Activated CD4-positive, alpha-beta T cell treated with anti-CD3 and anti-CD28 coated beads for 1 hour (primary cell): ENCODE measurements around the gene PDE7B.
"Not testable (repeated sequence)": the region's sequence is repeated elsewhere in the genome, so short reads cannot be mapped to it uniquely, and the experiment has no call there.

Experiments used
- DNase-seq: peaks from one replicate; pipeline ENCODE4 v3.0.0-alpha.2; 2020

Gene PDE7B

GRCh38 chr6:135852746-135853145, 1.2 kb downstream of the PDE7B start:
- DNase-seq, result no peak

GRCh38 chr6:135853227-135853626, 1.7 kb downstream of the PDE7B start:
- no peak for DNase-seq

DNA sequence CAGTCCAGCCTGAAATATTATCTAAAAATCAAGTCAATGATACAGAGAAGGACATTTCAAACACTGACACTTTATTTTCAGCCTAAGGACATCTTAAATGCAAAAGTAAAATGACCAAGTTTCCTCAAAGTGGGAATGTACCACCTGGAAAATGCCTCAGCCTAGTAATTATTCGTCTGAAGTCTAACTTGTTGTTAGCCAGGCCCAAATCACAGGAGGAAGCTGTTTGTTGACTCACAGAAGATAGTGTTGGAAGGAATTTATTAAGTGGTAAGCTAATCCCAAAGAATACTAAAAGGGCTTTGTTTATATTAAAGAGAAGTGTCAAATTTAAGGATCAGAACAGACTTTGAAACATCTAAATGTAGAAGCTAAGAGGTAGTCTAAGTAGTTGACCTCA, 2.5 kb downstream of the PDE7B start:
- no peak for DNase-seq

DNA sequence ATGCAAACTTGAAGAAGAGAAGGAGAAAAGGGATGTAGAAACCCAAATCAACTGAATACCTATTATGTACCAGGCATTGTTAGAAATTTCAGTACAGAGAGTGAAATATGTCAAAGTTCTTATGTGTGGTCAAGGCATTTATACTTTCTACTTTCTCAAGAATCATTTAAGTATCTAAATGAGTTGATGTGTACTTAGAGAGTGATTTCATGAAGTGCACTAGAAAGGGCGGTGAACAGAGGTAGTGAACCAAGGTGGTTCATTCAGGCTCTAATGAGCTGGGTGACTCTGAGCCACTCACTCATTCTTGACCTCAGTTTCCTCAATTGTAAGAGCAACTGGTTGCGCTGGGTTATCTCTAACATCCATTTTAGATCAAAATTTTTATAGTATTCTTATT, 3.3 kb downstream of the PDE7B start:
- DNase-seq, result no peak

GRCh38 chr6:135858931-135859330, 7.4 kb downstream of the PDE7B start:
- no peak for DNase-seq

GRCh38 chr6:135860361-135860760, 8.9 kb downstream of the PDE7B start:
- DNase-seq, result no peak

GRCh38 chr6:135861189-135861588, 9.7 kb downstream of the PDE7B start:
- DNase-seq, result no peak

DNA sequence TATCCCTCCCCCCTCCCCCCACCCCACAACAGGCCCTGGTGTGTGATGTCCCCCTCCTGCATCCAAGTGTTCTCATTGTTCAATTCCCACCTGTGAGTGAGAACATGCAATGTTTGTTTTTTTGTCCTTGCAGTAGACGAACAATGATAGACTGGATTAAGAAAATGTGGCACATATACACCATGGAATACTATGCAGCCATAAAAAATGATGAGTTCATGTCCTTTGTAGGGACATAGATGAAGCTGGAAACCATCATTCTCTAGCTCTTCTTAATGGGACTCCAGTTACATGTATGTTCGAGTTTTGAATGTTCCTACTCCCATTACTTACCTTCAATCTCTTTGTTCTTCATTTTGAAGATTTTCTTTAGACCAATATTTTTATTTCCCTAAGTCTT, 13.4 kb downstream of the PDE7B start:
- not testable (repeated sequence) for DNase-seq

DNA sequence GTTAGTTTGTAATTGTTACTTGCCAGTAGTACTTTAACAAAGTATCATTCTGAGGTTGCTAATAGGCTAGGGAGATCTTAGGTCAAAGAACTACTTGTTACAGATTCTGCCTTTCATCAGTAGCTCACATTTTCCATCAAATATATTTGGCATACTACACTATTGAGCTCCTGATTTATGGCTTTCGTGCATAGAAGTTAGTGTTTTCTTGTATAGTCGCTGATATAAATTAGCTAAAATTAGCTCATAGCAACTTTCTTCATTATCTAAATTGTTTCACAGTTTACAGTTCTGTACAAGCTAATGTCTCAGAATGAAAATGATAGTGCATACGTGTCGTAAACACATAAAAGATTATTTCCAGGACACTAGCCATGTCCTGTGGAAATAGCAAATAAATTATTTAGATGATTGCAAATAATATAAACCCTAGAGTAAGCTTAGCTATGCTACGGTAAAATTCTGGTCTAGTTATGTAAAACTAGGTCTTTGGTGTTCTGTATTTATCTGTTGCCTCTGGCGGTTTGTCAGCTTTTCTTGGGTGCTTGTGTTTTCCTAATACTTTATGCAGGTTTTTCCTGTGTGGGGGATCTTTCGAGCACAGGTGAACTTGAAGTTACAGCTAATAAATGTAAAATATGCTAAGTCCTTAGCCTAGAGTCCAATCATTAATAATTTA, 15.1 kb downstream of the PDE7B start:
- no peak for DNase-seq

DNA sequence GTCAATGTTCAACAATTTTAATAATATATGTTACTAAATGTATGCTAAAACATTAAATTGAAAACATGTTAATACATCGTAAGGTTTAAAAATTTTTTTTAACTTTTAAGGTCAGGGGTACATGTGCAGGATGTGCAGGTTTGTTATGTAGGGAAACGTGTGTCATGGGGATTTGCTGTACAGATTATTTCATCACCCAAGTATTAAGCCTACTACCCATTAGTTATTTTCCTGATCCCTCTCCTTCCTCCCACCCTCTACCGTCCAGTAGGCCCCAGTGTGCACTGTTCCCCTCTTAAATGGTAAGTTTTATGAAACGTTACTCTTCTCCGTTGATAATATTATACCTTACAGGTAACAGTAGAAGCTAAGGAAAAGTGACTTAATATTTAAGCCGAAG, 15.8 kb downstream of the PDE7B start:
- no peak for DNase-seq

- no peak for DNase-seq
Observed at GRCh38 chr6:135869857-135870256, 18.4 kb downstream of the PDE7B start.

DNA sequence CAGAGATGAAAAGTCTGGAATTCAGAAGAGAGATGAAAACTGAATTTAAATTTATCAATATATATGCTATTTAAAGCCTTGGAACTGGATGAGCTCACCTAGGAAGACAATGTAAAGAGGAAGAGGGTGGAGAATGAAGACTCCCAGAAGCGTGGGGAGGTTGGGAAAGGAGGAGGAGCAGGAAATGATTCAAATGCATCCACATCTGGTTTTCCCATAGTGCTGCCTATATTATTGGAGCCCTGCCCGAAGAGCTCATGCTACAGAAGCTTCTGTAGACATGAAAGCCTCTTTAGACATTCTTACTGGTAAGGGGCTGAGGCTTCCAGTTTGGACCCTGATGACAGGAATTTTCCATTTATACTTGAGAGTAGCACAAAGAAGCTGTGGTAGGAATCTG, 19.2 kb downstream of the PDE7B start:
- no peak for DNase-seq

DNA sequence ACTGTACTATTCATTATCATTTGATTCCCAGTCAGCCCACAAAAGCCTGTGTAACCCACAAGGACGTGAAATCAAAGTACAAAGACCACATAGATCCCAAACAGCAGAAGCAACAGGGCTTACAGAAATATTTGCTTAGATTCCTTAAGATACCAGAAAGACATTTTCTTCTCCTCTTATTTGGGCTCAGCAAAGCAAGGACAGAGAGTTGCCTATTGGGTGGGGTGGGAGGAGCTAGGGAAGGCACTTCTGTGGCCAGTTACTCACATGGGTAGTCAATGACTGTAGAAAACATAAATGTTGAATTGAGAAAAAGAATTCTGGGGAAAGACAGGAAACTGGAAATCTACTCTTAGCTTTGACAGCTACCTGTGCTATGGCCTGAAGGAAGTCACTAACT, 19.8 kb downstream of the PDE7B start:
- DNase-seq, result no peak

GRCh38 chr6:135871878-135872277, 20.4 kb downstream of the PDE7B start:
- DNase-seq, result no peak

- no peak for DNase-seq
Observed at GRCh38 chr6:135875446-135875845, 23.9 kb downstream of the PDE7B start.

GRCh38 chr6:135876058-135876457, 24.6 kb downstream of the PDE7B start:
- DNase-seq, result no peak

GRCh38 chr6:135877666-135878065, 26.2 kb downstream of the PDE7B start:
- DNase-seq, result no peak

DNA sequence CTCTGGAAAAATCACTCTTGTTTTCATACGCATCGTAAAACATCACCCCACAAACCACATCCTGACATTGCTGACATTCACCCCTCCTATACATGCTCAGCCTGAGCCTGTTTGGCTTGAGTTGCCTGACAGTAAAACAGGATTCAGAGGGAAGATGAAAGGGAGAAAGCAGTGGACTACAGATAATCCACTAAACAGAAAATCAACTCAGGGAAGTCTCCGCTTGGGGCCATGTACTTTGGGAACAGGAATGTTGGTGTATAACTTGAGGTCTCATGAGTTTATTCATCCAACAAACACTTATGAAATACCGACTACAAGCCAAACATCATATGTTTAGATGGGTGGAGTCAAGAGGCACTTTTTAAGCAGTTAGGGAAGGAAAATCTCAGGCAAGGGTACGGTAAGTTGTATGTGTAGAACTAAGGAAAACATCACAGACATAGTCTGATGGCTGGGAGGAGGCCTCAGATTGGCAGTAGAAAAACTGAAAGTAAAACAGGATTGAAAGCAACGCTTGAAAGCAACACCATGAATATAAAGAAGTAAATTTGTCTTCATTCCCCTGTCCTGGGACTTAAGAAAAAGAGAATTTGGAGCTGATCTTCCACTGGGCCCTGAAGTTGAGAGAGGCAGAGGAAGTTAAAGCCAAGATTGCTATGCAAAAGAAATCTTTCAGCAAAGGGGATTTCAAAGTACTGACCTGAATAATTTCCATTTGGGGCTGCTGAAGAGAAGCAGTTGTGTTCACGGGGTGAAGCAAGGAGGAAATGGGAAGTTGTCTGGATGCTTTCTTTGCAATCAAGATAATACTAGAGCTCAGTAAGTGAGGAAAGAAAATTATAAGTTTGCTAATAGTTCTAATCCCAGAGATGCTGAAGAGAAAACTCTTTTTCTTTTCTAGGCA, 28.8 kb downstream of the PDE7B start:
- peak; percentile 17 for DNase-seq

DNA sequence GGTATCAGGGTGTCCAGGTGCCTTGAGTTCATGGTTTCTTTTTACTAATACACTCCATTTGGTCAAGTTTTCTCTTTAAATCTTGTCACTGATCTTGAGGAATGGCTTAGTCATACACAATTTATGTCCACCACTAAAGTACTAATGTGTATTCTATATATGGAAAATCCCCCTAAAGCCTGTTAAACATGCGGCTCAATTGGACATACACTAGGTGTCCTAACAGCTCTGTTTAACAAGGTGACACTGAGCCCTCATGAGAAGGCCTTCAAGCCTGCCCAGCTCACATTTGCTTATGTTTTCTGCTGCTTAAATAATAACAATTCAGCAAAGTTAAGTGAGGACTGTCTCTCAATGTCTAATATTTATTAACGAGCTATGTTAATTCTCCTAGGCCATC, 31.5 kb downstream of the PDE7B start:
- DNase-seq, result no peak

GRCh38 chr6:135883536-135883935, 32.0 kb downstream of the PDE7B start:
- DNase-seq, result no peak

GRCh38 chr6:135884136-135884535, 32.6 kb downstream of the PDE7B start:
- DNase-seq, result no peak

- DNase-seq, result no peak
Observed at GRCh38 chr6:135887069-135887468, 35.6 kb downstream of the PDE7B start.

GRCh38 chr6:135888818-135889217, 37.3 kb downstream of the PDE7B start:
- no peak for DNase-seq

DNA sequence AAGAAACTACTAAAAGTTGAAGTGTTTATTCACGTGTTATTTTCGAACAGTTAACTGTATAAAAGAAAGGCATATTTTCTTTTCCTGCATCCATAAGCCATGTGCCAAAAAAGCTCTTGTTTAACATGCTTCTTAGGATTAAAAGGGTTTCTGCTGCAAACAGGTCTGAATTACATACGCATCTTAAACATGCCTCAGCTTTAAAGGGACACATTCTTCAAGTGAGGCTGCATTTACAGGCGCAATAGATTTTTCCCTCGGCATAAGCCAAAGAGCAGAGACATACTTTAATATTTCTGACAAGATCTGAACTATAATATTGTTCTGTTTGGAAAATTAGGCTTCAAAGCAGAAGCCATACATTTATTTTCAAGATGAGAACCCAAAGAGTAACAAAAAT, 39.4 kb downstream of the PDE7B start:
- DNase-seq, result no peak
